Tibial artery (tissue), 4 donors: ENCODE data around the gene STEAP2.

Experiments used
- DNase-seq, 2 donors: peaks; one replicate each; pipeline ENCODE4 v3.0.0-alpha.2; 2019
- H3K27ac ChIP-seq, 2 donors: fragments of 200-600 bp; sonication (generic) in 1 of 2; 1 replicate in 1 of 2; 2 replicates in 1 of 2; pipeline ENCODE4 v1.5.1; 2018 to 2019; ENCODE audit warnings: mild to moderate bottlenecking in 1 of 2
- H3K27me3 ChIP-seq, 2 donors: fragments of 200-600 bp; sonication (generic) in 1 of 2; one replicate each; pipeline versions ENCODE4 v1.5.1 to v1.6.0; 2016 to 2019
- H3K36me3 ChIP-seq, 3 donors: fragments of 200-600 bp; sonication (generic) in 2 of 3; one replicate each; pipeline ENCODE4 v1.5.1; 2016 to 2019; ENCODE audit warnings: mild to moderate bottlenecking in 2 of 3
- H3K4me1 ChIP-seq, 4 donors: fragments of 200-600 bp; sonication (generic) in 2 of 4; 1 replicate in 3 of 4; 2 replicates in 1 of 4; pipeline ENCODE4 v1.5.1; 2016 to 2019
- H3K4me3 ChIP-seq, 2 donors: fragments of 200-600 bp; sonication (generic) in 1 of 2; 1 replicate in 1 of 2; 2 replicates in 1 of 2; pipeline ENCODE4 v1.5.1; 2018 to 2019; ENCODE audit warnings: mild to moderate bottlenecking in 2 of 2
- H3K9me3 ChIP-seq, 3 donors: fragments of 200-600 bp; sonication (generic) in 1 of 3; one replicate each; pipeline ENCODE4 v1.5.1; 2016 to 2019
- CTCF ChIP-seq, 2 experiments: fragments of 200-600 bp in 1 of 2; fragments of 450-650 bp in 1 of 2; IDR thresholded peaks; one replicate each; pipeline ENCODE4 v1.5.1; 2017 to 2019; ENCODE audit warnings: antibody characterized with exemption in 2 of 2, mild to moderate bottlenecking in 1 of 2, moderate library complexity in 1 of 2
- intact Hi-C: fragments of 100-400 bp; cut with DNase I; formaldehyde crosslinking; loops from one replicate; pipeline ENCODE4 v1.15.0; 2023; ENCODE audit warnings: low total_unique reads

The STEAP2 gene

GRCh38 chr7:90211391-90212148 is at the start of gene STEAP2:
Gene STEAP2, plus strand, starts transcription at chr7:90211740. Its CDS starts 13,343 bp downstream, at chr7:90225083.
- peak; percentile 61 to 70 for TF ChIP-seq CTCF (IDR thresholded peaks at IDR 0.05)
- Histone ChIP-seq H3K9me3 (no peaks in the 10 kb centered on the region), H3K4me3 (peak within 1 kb of the TSS; percentile 75 to 76), H3K27ac (peak within 1 kb of the TSS; percentile 83 to 84), H3K36me3 (no peaks in the 10 kb centered on the region), H3K27me3 (no peaks in the 10 kb centered on the region), H3K4me1 (peaks cover 0 to 26% (median 8%) of the 10 kb centered on the region in 4 donors)
- intact Hi-C loops: loop anchor here (10.0 kb wide), 1 partner anchor 57 kb away; the partner anchor contains the start of gene STEAP1
- peak; percentile 89 to 96 for DNase-seq

GRCh38 chr7:90163534-90163933 is 48.0 kb upstream of the STEAP2 start:
- no peak for TF ChIP-seq CTCF (IDR thresholded peaks at IDR 0.05)

GRCh38 chr7:90165724-90166123 is 45.8 kb upstream of the STEAP2 start:
- peaks cover 0 to 4% (median 0%) of the 10 kb centered on the region in 3 donors for H3K36me3 ChIP-seq
- intact Hi-C loops: no loop called here
- no peaks in the 10 kb centered on the region for H3K27me3 ChIP-seq
- H3K4me1 ChIP-seq: no peaks in the 10 kb centered on the region
- no peaks in the 10 kb centered on the region for H3K9me3 ChIP-seq
- H3K4me3 ChIP-seq: no peak overlapping the region
- no peak for TF ChIP-seq CTCF (IDR thresholded peaks at IDR 0.05)
- no peak for DNase-seq
- no peak overlapping the region for H3K27ac ChIP-seq

More at GRCh38 chr7:90163534-90163933, 48.0 kb upstream of the STEAP2 start:
- no peak for DNase-seq
- H3K36me3 ChIP-seq: peaks cover 0 to 4% (median 0%) of the 10 kb centered on the region in 3 donors
- no peak overlapping the region for H3K27ac ChIP-seq
- no peaks in the 10 kb centered on the region for H3K9me3 ChIP-seq
- H3K27me3 ChIP-seq: no peaks in the 10 kb centered on the region
- H3K4me3 ChIP-seq: no peak overlapping the region
- intact Hi-C loops: no loop called here
- H3K4me1 ChIP-seq: no peaks in the 10 kb centered on the region

GRCh38 chr7:90166153-90166552 is 45.4 kb upstream of the STEAP2 start:
- TF ChIP-seq CTCF (IDR thresholded peaks at IDR 0.05): no peak
- no peaks in the 10 kb centered on the region for H3K9me3 ChIP-seq
- no peak overlapping the region for H3K27ac ChIP-seq
- H3K36me3 ChIP-seq: peaks cover 0 to 4% (median 0%) of the 10 kb centered on the region in 3 donors
- intact Hi-C loops: no loop called here
- H3K4me1 ChIP-seq: no peaks in the 10 kb centered on the region
- no peaks in the 10 kb centered on the region for H3K27me3 ChIP-seq
- no peak for DNase-seq
- no peak overlapping the region for H3K4me3 ChIP-seq

GRCh38 chr7:90167361-90167760 is 44.2 kb upstream of the STEAP2 start:
- Histone ChIP-seq H3K4me1 (no peaks in the 10 kb centered on the region), H3K27me3 (no peaks in the 10 kb centered on the region), H3K27ac (no peak overlapping the region), H3K9me3 (no peaks in the 10 kb centered on the region), H3K4me3 (no peak overlapping the region), H3K36me3 (peaks cover 0 to under 1% (median 0%) of the 10 kb centered on the region in 3 donors)
- DNase-seq: no peak
- intact Hi-C loops: no loop called here
- TF ChIP-seq CTCF (IDR thresholded peaks at IDR 0.05): no peak
